Measurements from ENCODE around the gene DNTT.

GRCh38 chr10:96255549-96256333 lies 48.5 kb upstream of the DNTT start:
- TF ChIP-seq POLR2A (IDR thresholded peaks at IDR 0.05) (no peak), CTCF (IDR thresholded peaks at IDR 0.05) (no peak)

Measured in lower leg skin (tissue), 3 donors.